A673 (cell line): Measurements from ENCODE around the gene L3MBTL1. TPM values are rescaled to one million over a fixed set of nuclear protein-coding genes. Genes with fewer than 3 reads are reported as not detected.

Source experiments
- BruUV-seq: library from RNA; stranded (reverse); fragments of 400-500 nt; replicated peaks from 2 replicates; lab custom pipeline; 2021; lab: Mats Ljungman, UMichigan
- CTCF ChIA-PET: fragments of 300-600 bp; sonication (Branson Sonifier 250); formaldehyde crosslinking; loops from one replicate; lab custom pipeline; 2022; ENCODE audit warnings: antibody characterized with exemption; lab: Charles Lee
- POLR2A ChIA-PET: fragments of 300-600 bp; sonication (Branson Sonifier 250); formaldehyde crosslinking; loops from one replicate; lab custom pipeline; 2022; ENCODE audit warnings: antibody characterized with exemption; ENCODE audit not compliant: low non-redundant PET; lab: Charles Lee
- DNase-seq: peaks from one replicate; pipeline ENCODE4 v3.0.0-alpha.2; 2015; ENCODE audit warnings: low spot score
- H3K27ac ChIP-seq: fragments of 200-600 bp; sonication (generic); 2 replicates; pipeline ENCODE4 v1.5.1; 2016; ENCODE audit warnings: mixed run types, low read depth, mild to moderate bottlenecking, mixed read lengths, antibody characterized with exemption, low read length; ENCODE audit not compliant: poor library complexity, severe bottlenecking
- H3K27me3 ChIP-seq: fragments of 200-600 bp; sonication (generic); replicated peaks from 2 replicates; pipeline ENCODE4 v1.6.1; 2017; ENCODE audit warnings: mixed run types, low read depth, mild to moderate bottlenecking, mixed read lengths, antibody characterized with exemption, low read length; ENCODE audit not compliant: insufficient read depth, poor library complexity
- H3K36me3 ChIP-seq: fragments of 200-600 bp; sonication (generic); 2 replicates; pipeline ENCODE4 v1.6.1; 2016; ENCODE audit warnings: mixed run types, mild to moderate bottlenecking, mixed read lengths, antibody characterized with exemption, low read length; ENCODE audit not compliant: insufficient read depth, poor library complexity, severe bottlenecking
- H3K4me1 ChIP-seq: fragments of 200-600 bp; sonication (generic); 2 replicates; pipeline ENCODE4 v1.6.1; 2017; ENCODE audit warnings: mixed run types, mild to moderate bottlenecking, mixed read lengths, antibody characterized with exemption, low read length; ENCODE audit not compliant: insufficient read depth, poor library complexity, severe bottlenecking
- H3K4me3 ChIP-seq: fragments of 200-600 bp; sonication (generic); 2 replicates; pipeline ENCODE4 v1.5.1; 2016; ENCODE audit warnings: low read depth, mixed run types, mild to moderate bottlenecking, mixed read lengths, low read length; ENCODE audit not compliant: poor library complexity, severe bottlenecking
- H3K9me3 ChIP-seq: fragments of 200-600 bp; sonication (generic); 2 replicates; pipeline ENCODE4 v1.6.1; 2016; ENCODE audit warnings: mixed run types, low read depth, mild to moderate bottlenecking, mixed read lengths, antibody characterized with exemption, low read length; ENCODE audit not compliant: poor library complexity, severe bottlenecking
- CTCF ChIP-seq: fragments of 300-800, 200-600 bp; sonication (generic); conservative IDR thresholded peaks from 2 replicates; pipeline ENCODE4 v1.5.1; 2017; ENCODE audit warnings: low read depth, mild to moderate bottlenecking, antibody characterized with exemption, low read length, moderate library complexity, mixed read lengths
- EZH2 ChIP-seq: fragments of 200-600 bp; sonication (generic); IDR thresholded peaks from 2 replicates; pipeline ENCODE4 v1.6.1; 2017; ENCODE audit warnings: borderline replicate concordance, low read depth, mild to moderate bottlenecking, mixed read lengths, antibody characterized with exemption, low read length; ENCODE audit not compliant: poor library complexity, severe bottlenecking
- intact Hi-C: fragments of 100-400 bp; cut with micrococcal nuclease; formaldehyde crosslinking; loops from one replicate; pipeline ENCODE4 v1.10.0; 2022; ENCODE audit not compliant: unreplicated experiment
- total RNA-seq: library from RNA; stranded (reverse); gene quantifications from 2 replicates; pipeline ENCODE4 v1.2.3, GENCODE V29; 2021

L3MBTL1 gene
- total RNA-seq, 1 experiment from 2014 or later = 8.1 TPM

- ChIA-PET POLR2A (no interaction called here), CTCF (no interaction called here)
- intact Hi-C loops = no loop called here
- no peak overlapping the region for H3K27ac ChIP-seq
- no peak for DNase-seq
- H3K36me3 ChIP-seq = peaks cover 71% of the 10 kb centered on the region
- H3K4me3 ChIP-seq = no peak overlapping the region
- H3K27me3 ChIP-seq = no peaks in the 10 kb centered on the region
- TF ChIP-seq CTCF (no peak), EZH2 (no peak)
- H3K4me1 ChIP-seq = peaks cover 4% of the 10 kb centered on the region
- no peaks in the 10 kb centered on the region for H3K9me3 ChIP-seq
- no TSS peak for BruUV-seq
These were observed 43.2 kb upstream of the L3MBTL1 start for GRCh38 chr20:43464219-43464790.

GRCh38 chr20:43465625-43465943 is 41.9 kb upstream of the L3MBTL1 start:
- H3K27ac ChIP-seq = peak overlapping the region; percentile 51
- TF ChIP-seq EZH2 = no peak
- no peak for TF ChIP-seq CTCF
- H3K4me3 ChIP-seq = no peak overlapping the region
- no peaks in the 10 kb centered on the region for H3K4me1 ChIP-seq
- H3K9me3 ChIP-seq = no peaks in the 10 kb centered on the region
- no peaks in the 10 kb centered on the region for H3K27me3 ChIP-seq
- no peak for DNase-seq
- ChIA-PET CTCF (no interaction called here), POLR2A (interaction anchor here (0.6 to 1.0 kb wide), 3 partner anchors 8 to 35 kb away, joined by 3 to 5 read pairs (median 3); no protein-coding TSS in a partner anchor)
- intact Hi-C loops = no loop called here
- BruUV-seq = no TSS peak
- peaks cover 58% of the 10 kb centered on the region for H3K36me3 ChIP-seq

GRCh38 chr20:43467589-43467988 is 39.9 kb upstream of the L3MBTL1 start:
- POLR2A ChIA-PET = no interaction called here
- CTCF ChIA-PET = no interaction called here
- Histone ChIP-seq H3K9me3 (no peaks in the 10 kb centered on the region), H3K4me3 (no peak overlapping the region), H3K27me3 (no peaks in the 10 kb centered on the region), H3K36me3 (peaks cover 38% of the 10 kb centered on the region), H3K4me1 (no peaks in the 10 kb centered on the region), H3K27ac (no peak overlapping the region)
- TF ChIP-seq CTCF = no peak
- TF ChIP-seq EZH2 = no peak
- intact Hi-C loops = no loop called here
- DNase-seq = no peak
- no TSS peak for BruUV-seq
